ENCODE data around the gene TBC1D12. TPM values are rescaled to one million over a fixed set of nuclear protein-coding genes. Genes with fewer than 3 reads are reported as not detected.

The TBC1D12 gene
- total RNA-seq, 2 experiments from 2014 or later = 0.27 to 0.42 TPM

DNA sequence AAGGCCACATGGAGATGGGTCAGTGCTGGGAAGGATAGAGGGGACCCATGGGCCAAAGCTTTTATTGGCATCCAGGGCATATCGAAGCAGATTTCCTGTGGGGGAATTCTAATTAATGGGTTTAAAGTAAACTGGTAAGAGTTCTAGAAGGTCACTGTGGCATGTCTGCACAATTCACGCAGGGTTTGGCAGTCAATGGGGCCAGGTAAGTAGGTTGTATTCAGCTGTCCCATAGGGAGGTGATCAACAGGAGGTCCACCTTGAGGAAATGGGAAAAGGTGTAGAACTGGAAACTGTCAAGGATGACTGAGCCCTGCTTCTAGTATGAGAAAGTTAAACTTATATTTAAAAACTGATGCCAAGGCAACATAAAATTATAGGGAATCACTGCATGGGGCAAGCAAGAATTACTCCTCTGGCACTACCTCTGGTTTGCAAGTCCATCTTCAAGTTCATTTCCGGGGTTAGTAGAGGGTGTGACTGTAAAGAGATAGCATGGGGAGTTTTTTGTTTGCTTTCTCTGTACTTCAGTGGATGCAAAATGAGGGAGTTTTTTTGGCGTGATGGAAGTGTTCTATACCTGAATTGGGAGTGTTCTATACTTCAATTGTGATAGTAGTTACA, 22.5 kb downstream of the TBC1D12 start:
- H3K27me3 Mint-ChIP-seq = peaks cover 63% of the 10 kb centered on the region
- POLR2A ChIA-PET = no interaction called here

DNA sequence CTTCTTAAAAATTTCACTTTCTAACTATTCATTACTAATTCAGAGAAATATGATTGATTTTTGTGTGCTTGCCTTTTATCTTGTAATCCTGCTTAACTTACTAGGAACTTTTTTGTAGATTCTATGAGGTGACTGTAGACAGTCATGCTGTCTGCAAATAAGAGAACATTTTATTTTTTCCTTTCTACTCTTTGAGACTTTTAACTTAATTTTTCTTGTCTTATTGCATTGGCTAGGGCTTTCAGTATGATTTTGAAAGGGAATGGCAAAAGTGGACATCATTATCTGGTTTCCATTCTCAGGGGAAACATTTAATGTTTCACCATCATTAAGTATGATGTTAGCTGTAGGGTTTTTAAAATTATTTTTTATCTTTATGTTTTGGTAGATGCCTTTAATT, 23.6 kb downstream of the TBC1D12 start:
- Mint-ChIP-seq H3K9me3 (peaks cover 8% of the 10 kb centered on the region), H3K36me3 (ENCODE audit: low read depth) (no peaks in the 10 kb centered on the region), H3K27ac (no peak overlapping the region), H3K4me1 (ENCODE audit: low read depth) (no peaks in the 10 kb centered on the region), H3K4me3 (no peak overlapping the region), H3K27me3 (peaks cover 56% of the 10 kb centered on the region)
- H3K27ac ChIP-seq (ENCODE audit: low read depth in 1 of 2, low read length in 2 of 2) = no peak overlapping the region
- H3K36me3 ChIP-seq (ENCODE audit: insufficient read depth, low read length) = no peaks in the 10 kb centered on the region
- H3K4me3 ChIP-seq (ENCODE audit: low read length) = no peak overlapping the region
- TF ChIP-seq, protein P1, sequence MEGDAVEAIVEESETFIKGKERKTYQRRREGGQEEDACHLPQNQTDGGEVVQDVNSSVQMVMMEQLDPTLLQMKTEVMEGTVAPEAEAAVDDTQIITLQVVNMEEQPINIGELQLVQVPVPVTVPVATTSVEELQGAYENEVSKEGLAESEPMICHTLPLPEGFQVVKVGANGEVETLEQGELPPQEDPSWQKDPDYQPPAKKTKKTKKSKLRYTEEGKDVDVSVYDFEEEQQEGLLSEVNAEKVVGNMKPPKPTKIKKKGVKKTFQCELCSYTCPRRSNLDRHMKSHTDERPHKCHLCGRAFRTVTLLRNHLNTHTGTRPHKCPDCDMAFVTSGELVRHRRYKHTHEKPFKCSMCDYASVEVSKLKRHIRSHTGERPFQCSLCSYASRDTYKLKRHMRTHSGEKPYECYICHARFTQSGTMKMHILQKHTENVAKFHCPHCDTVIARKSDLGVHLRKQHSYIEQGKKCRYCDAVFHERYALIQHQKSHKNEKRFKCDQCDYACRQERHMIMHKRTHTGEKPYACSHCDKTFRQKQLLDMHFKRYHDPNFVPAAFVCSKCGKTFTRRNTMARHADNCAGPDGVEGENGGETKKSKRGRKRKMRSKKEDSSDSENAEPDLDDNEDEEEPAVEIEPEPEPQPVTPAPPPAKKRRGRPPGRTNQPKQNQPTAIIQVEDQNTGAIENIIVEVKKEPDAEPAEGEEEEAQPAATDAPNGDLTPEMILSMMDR (IDR thresholded peaks at IDR 0.05) = no peak
- ATAC-seq (ENCODE audit: poor library complexity) (no peak), DNase-seq (no peak)
- intact Hi-C loops (cut with DNase I, micrococcal nuclease) = no loop called here
- POLR2A ChIA-PET = no interaction called here
- no peaks in the 10 kb centered on the region for H3K4me1 ChIP-seq (ENCODE audit: insufficient read depth, low read length)
- CTCF ChIA-PET = no interaction called here
- H3K27me3 ChIP-seq (ENCODE audit: control insufficient read depth in 1 of 2, insufficient read depth in 2 of 2, low read length in 2 of 2) = peaks cover 0 to 3% of the 10 kb centered on the region in 2 experiments
- peaks cover 0 to 4% of the 10 kb centered on the region in 2 experiments for H3K9me3 ChIP-seq (ENCODE audit: control insufficient read depth in 1 of 2, insufficient read depth in 1 of 2, low read length in 2 of 2)

More for the DNA sequence above, 22.5 kb downstream of the TBC1D12 start:
- peaks cover 0 to 3% of the 10 kb centered on the region in 2 experiments for H3K27me3 ChIP-seq (ENCODE audit: control insufficient read depth in 1 of 2, insufficient read depth in 2 of 2, low read length in 2 of 2)
- CTCF ChIA-PET = no interaction called here
- intact Hi-C loops (cut with DNase I, micrococcal nuclease) = no loop called here
- no peaks in the 10 kb centered on the region for H3K36me3 Mint-ChIP-seq (ENCODE audit: low read depth)
- DNase-seq (no peak), ATAC-seq (ENCODE audit: poor library complexity) (no peak)
- peaks cover 0 to 4% of the 10 kb centered on the region in 2 experiments for H3K9me3 ChIP-seq (ENCODE audit: control insufficient read depth in 1 of 2, insufficient read depth in 1 of 2, low read length in 2 of 2)
- H3K4me1 Mint-ChIP-seq (ENCODE audit: low read depth) = no peaks in the 10 kb centered on the region
- no peak overlapping the region for H3K27ac Mint-ChIP-seq
- no peak overlapping the region for H3K4me3 Mint-ChIP-seq
- H3K36me3 ChIP-seq (ENCODE audit: insufficient read depth, low read length) = no peaks in the 10 kb centered on the region
- TF ChIP-seq, protein P1 (IDR thresholded peaks at IDR 0.05) = no peak
- H3K27ac ChIP-seq (ENCODE audit: low read depth in 1 of 2, low read length in 2 of 2) = no peak overlapping the region
- peaks cover 8% of the 10 kb centered on the region for H3K9me3 Mint-ChIP-seq
- no peak overlapping the region for H3K4me3 ChIP-seq (ENCODE audit: low read length)
- no peaks in the 10 kb centered on the region for H3K4me1 ChIP-seq (ENCODE audit: insufficient read depth, low read length)

DNA sequence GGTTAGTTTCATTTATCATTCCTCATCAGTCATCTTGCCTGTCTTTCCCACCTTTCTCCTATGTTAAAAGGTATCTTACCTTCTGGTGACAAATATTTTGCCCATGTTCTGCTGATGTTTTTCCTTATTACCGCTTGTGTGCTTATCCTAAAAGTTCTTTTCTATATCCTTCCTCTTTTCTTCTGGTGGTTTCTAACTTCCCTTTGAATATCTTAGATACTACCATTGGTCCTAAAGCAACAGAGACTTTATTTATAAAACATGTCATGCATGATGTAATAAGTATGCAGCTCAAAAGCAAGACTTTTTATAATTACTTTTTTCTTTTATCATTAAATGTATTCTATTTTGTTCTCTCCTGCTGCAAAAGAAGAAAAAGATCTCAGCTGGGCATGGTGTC, 24.8 kb downstream of the TBC1D12 start:
- intact Hi-C loops (cut with DNase I, micrococcal nuclease) = no loop called here
- Mint-ChIP-seq H3K27me3 (peaks cover 50% of the 10 kb centered on the region), H3K9me3 (peaks cover 8% of the 10 kb centered on the region), H3K27ac (no peak overlapping the region), H3K4me1 (ENCODE audit: low read depth) (no peaks in the 10 kb centered on the region), H3K4me3 (no peak overlapping the region), H3K36me3 (ENCODE audit: low read depth) (no peaks in the 10 kb centered on the region)
- no peaks in the 10 kb centered on the region for H3K4me1 ChIP-seq (ENCODE audit: insufficient read depth, low read length)
- ChIA-PET CTCF (no interaction called here), POLR2A (no interaction called here)
- TF ChIP-seq, protein P1 (IDR thresholded peaks at IDR 0.05) = no peak
- no peaks in the 10 kb centered on the region for H3K36me3 ChIP-seq (ENCODE audit: insufficient read depth, low read length)
- no peak overlapping the region for H3K27ac ChIP-seq (ENCODE audit: low read depth in 1 of 2, low read length in 2 of 2)
- H3K9me3 ChIP-seq (ENCODE audit: control insufficient read depth in 1 of 2, insufficient read depth in 1 of 2, low read length in 2 of 2) = peaks cover 0 to 4% of the 10 kb centered on the region in 2 experiments
- ATAC-seq (ENCODE audit: poor library complexity) = no peak
- no peak overlapping the region for H3K4me3 ChIP-seq (ENCODE audit: low read length)
- DNase-seq = no peak
- peaks cover 0 to 3% of the 10 kb centered on the region in 2 experiments for H3K27me3 ChIP-seq (ENCODE audit: control insufficient read depth in 1 of 2, insufficient read depth in 2 of 2, low read length in 2 of 2)

Data from CD4-positive, alpha-beta T cell (primary cell).